ENCODE results near the gene UBE2J1.

UBE2J1 gene

DNA sequence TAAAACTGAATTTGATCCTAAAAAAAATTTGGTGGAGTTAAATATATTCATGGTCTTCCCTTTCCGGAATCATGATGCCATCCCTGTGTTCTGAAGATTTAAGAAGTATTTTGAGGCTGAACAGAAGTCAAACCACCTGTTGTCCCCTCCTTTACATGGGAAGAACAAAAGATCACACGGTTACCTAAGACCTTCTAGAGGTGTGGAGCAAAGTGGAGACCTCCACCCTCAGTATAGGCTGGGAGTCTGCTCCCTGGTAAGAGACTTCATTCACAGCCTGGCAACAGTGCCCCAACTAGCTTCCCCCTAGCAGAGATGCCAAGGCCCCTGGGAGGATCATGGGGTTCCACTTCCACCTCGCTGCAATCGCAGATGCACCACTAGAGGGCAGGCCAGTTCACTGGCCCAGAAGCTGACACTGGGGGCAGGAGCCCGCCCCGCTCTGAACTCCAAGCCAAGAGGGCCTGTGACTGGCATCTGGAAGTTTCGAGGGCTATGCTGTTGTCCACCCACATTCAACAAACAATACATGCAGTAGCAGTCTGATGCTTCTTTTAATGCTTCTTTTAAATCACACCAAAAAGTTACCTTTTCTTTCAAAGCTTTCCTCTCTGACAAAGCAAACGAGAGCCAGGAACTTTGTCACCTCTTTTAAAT lies 19.5 kb upstream of the UBE2J1 start (continued):
- TF ChIP-seq ZNF585B (tag by site-specific recombination; IDR thresholded peaks at IDR 0.05) (no peak), ZNF433 (tag by site-specific recombination; IDR thresholded peaks at IDR 0.05; ENCODE audit: low read depth) (no peak)

DNA sequence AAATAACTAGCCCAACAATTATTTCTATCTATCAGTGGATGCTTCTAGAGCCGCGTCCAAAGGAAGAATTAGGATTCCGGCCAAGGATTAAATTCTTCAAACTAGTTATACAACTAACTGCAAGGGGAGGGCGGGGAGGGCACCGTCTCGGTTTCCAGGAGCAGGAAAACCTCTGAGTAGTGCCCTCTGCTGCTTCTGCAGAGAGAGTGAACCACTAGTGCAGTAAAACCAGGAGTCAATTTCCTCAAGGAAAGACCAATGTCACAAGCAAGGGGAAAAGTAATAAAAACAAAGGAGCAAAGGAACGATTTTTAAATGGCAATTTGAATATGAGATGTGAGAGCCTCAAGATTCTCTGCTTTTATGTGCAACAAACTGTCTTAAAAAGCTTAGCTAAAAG lies 16.5 kb upstream of the UBE2J1 start:
- H3K27ac ChIP-seq (ENCODE audit: extremely low read depth, low read depth, low read length) = no peak overlapping the region
- no peak overlapping the region for H3K4me3 ChIP-seq (ENCODE audit: low read depth, low read length)
- CTCF ChIA-PET = interaction anchor here (0.6 to 3.5 kb wide), 22 partner anchors 8 to 881 kb away, joined by 3 to 43 read pairs (median 4); partner anchors contain the start of gene GABRR2
- H3K4me1 ChIP-seq (ENCODE audit: control insufficient read depth, insufficient read depth, low read length) = no peaks in the 10 kb centered on the region
- no peaks in the 10 kb centered on the region for H3K9me3 ChIP-seq (ENCODE audit: control insufficient read depth, insufficient read depth, low read depth, low read length)
- POLR2A ChIA-PET = no interaction called here
- no peak for TF ChIP-seq SP3 (tag by site-specific recombination; IDR thresholded peaks at IDR 0.05)
- TF ChIP-seq ZNF654 (tag by site-specific recombination; IDR thresholded peaks at IDR 0.05; ENCODE audit: low read depth) = peak; percentile 38
- no peak for TF ChIP-seq ZNF664 (tag by site-specific recombination; IDR thresholded peaks at IDR 0.05)
- TF ChIP-seq, protein P1, sequence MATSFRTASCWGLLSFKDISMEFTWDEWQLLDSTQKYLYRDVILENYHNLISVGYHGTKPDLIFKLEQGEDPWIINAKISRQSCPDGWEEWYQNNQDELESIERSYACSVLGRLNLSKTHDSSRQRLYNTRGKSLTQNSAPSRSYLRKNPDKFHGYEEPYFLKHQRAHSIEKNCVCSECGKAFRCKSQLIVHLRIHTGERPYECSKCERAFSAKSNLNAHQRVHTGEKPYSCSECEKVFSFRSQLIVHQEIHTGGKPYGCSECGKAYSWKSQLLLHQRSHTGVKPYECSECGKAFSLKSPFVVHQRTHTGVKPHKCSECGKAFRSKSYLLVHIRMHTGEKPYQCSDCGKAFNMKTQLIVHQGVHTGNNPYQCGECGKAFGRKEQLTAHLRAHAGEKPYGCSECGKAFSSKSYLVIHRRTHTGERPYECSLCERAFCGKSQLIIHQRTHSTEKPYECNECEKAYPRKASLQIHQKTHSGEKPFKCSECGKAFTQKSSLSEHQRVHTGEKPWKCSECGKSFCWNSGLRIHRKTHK (tag by site-specific recombination; IDR thresholded peaks at IDR 0.05) = no peak
- no peak for TF ChIP-seq ZNF776 (tag by site-specific recombination; IDR thresholded peaks at IDR 0.05; ENCODE audit: borderline replicate concordance)
- no peak for TF ChIP-seq ZNF155 (tag by site-specific recombination; IDR thresholded peaks at IDR 0.05)
- TF ChIP-seq, protein P2, sequence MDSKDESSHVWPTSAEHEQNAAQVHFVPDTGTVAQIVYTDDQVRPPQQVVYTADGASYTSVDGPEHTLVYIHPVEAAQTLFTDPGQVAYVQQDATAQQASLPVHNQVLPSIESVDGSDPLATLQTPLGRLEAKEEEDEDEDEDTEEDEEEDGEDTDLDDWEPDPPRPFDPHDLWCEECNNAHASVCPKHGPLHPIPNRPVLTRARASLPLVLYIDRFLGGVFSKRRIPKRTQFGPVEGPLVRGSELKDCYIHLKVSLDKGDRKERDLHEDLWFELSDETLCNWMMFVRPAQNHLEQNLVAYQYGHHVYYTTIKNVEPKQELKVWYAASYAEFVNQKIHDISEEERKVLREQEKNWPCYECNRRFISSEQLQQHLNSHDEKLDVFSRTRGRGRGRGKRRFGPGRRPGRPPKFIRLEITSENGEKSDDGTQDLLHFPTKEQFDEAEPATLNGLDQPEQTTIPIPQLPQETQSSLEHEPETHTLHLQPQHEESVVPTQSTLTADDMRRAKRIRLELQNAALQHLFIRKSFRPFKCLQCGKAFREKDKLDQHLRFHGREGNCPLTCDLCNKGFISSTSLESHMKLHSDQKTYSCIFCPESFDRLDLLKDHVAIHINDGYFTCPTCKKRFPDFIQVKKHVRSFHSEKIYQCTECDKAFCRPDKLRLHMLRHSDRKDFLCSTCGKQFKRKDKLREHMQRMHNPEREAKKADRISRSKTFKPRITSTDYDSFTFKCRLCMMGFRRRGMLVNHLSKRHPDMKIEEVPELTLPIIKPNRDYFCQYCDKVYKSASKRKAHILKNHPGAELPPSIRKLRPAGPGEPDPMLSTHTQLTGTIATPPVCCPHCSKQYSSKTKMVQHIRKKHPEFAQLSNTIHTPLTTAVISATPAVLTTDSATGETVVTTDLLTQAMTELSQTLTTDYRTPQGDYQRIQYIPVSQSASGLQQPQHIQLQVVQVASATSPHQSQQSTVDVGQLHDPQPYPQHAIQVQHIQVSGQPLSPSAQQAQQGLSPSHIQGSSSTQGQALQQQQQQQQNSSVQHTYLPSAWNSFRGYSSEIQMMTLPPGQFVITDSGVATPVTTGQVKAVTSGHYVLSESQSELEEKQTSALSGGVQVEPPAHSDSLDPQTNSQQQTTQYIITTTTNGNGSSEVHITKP (tag by site-specific recombination; IDR thresholded peaks at IDR 0.05) = peak; percentile 54; the same call in 1 of the 2 replicates
- TF ChIP-seq ZNF266 (tag by site-specific recombination; IDR thresholded peaks at IDR 0.05; ENCODE audit: low read depth) = no peak
- TF ChIP-seq IKZF3 (tag by site-specific recombination; IDR thresholded peaks at IDR 0.05) = 0 out of 2 replicates have a peak, but pooled peaks have one; percentile 32
- peak; percentile 56; the same call in 1 of the 2 replicates for TF ChIP-seq PRDM1 (tag by site-specific recombination; IDR thresholded peaks at IDR 0.05)
- peaks cover 8 to 17% of the 10 kb centered on the region in 2 experiments; a peak in 2 of 3 replicates for H3K36me3 ChIP-seq (ENCODE audit: control insufficient read depth in 2 of 2, insufficient read depth in 1 of 2, low read length in 2 of 2)

DNA sequence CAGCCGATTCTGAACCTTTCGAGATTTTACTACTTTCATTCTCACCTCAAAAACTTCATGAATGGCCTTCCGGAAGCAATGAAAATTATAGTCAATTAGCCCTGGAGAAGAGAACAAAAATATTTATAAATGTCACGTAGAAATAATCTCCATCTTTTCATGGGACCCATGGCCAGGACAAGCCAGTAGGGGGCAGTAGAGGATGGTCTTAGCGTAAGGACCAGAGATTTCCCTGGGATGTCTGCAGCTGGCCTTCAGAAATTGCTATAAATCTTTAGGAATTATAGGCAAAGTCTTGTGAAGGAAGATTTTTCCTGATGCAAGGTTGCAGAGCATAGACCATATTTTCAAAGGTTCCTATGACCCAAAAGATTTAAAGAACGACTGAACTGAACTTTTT lies 15.6 kb upstream of the UBE2J1 start:
- ChIA-PET CTCF (interaction anchor here (0.6 to 3.5 kb wide), 36 partner anchors 9 to 390 kb away, joined by 3 to 43 read pairs (median 4); partner anchors contain the start of gene GABRR2), POLR2A (no interaction called here)
- H3K4me3 ChIP-seq (ENCODE audit: low read depth, low read length) = no peak overlapping the region
- no peak overlapping the region for H3K27ac ChIP-seq (ENCODE audit: extremely low read depth, low read depth, low read length)
- no peaks in the 10 kb centered on the region for H3K4me1 ChIP-seq (ENCODE audit: control insufficient read depth, insufficient read depth, low read length)
- H3K9me3 ChIP-seq (ENCODE audit: control insufficient read depth, insufficient read depth, low read depth, low read length) = no peaks in the 10 kb centered on the region
- peaks cover 8 to 17% of the 10 kb centered on the region in 2 experiments; a peak in 2 of 3 replicates for H3K36me3 ChIP-seq (ENCODE audit: control insufficient read depth in 2 of 2, insufficient read depth in 1 of 2, low read length in 2 of 2)
- TF ChIP-seq, protein P3, sequence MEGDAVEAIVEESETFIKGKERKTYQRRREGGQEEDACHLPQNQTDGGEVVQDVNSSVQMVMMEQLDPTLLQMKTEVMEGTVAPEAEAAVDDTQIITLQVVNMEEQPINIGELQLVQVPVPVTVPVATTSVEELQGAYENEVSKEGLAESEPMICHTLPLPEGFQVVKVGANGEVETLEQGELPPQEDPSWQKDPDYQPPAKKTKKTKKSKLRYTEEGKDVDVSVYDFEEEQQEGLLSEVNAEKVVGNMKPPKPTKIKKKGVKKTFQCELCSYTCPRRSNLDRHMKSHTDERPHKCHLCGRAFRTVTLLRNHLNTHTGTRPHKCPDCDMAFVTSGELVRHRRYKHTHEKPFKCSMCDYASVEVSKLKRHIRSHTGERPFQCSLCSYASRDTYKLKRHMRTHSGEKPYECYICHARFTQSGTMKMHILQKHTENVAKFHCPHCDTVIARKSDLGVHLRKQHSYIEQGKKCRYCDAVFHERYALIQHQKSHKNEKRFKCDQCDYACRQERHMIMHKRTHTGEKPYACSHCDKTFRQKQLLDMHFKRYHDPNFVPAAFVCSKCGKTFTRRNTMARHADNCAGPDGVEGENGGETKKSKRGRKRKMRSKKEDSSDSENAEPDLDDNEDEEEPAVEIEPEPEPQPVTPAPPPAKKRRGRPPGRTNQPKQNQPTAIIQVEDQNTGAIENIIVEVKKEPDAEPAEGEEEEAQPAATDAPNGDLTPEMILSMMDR (tag by site-specific recombination; IDR thresholded peaks at IDR 0.05) = 0 out of 2 replicates have a peak, but pooled peaks have one; percentile 27
- TF ChIP-seq ZBTB17 (tag by site-specific recombination; IDR thresholded peaks at IDR 0.05) (no peak), ZNF561 (tag by site-specific recombination; IDR thresholded peaks at IDR 0.05; ENCODE audit: borderline replicate concordance) (0 out of 2 replicates have a peak, but pooled peaks have one; percentile 22), ZNF776 (tag by site-specific recombination; IDR thresholded peaks at IDR 0.05; ENCODE audit: borderline replicate concordance) (no peak), ZNF654 (tag by site-specific recombination; IDR thresholded peaks at IDR 0.05; ENCODE audit: low read depth) (peak; percentile 81), ZNF660 (tag by site-specific recombination; IDR thresholded peaks at IDR 0.05) (peak; percentile 55), ZNF335 (tag by site-specific recombination; conservative IDR thresholded peaks at IDR 0.05) (0 out of 2 replicates have a peak, but pooled peaks have one; percentile 23), ZNF221 (tag by site-specific recombination; IDR thresholded peaks at IDR 0.05; ENCODE audit: borderline replicate concordance) (no peak), ZNF354C (tag by site-specific recombination; IDR thresholded peaks at IDR 0.05; ENCODE audit: borderline replicate concordance, low read depth) (no peak)
- TF ChIP-seq, protein P4, sequence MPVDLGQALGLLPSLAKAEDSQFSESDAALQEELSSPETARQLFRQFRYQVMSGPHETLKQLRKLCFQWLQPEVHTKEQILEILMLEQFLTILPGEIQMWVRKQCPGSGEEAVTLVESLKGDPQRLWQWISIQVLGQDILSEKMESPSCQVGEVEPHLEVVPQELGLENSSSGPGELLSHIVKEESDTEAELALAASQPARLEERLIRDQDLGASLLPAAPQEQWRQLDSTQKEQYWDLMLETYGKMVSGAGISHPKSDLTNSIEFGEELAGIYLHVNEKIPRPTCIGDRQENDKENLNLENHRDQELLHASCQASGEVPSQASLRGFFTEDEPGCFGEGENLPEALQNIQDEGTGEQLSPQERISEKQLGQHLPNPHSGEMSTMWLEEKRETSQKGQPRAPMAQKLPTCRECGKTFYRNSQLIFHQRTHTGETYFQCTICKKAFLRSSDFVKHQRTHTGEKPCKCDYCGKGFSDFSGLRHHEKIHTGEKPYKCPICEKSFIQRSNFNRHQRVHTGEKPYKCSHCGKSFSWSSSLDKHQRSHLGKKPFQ (tag by site-specific recombination; IDR thresholded peaks at IDR 0.05) = no peak
- TF ChIP-seq, protein P5, sequence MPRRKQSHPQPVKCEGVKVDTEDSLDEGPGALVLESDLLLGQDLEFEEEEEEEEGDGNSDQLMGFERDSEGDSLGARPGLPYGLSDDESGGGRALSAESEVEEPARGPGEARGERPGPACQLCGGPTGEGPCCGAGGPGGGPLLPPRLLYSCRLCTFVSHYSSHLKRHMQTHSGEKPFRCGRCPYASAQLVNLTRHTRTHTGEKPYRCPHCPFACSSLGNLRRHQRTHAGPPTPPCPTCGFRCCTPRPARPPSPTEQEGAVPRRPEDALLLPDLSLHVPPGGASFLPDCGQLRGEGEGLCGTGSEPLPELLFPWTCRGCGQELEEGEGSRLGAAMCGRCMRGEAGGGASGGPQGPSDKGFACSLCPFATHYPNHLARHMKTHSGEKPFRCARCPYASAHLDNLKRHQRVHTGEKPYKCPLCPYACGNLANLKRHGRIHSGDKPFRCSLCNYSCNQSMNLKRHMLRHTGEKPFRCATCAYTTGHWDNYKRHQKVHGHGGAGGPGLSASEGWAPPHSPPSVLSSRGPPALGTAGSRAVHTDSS (tag by site-specific recombination; IDR thresholded peaks at IDR 0.05) = no peak

Data from HEK293 (cell line).